ENCODE results near the gene TANK.

- TF ChIP-seq CTCF (IDR thresholded peaks at IDR 0.05; ENCODE audit: poor library complexity) (no peak), EZH2phosphoT487 (IDR thresholded peaks at IDR 0.05; ENCODE audit: low read depth, severe bottlenecking, unreplicated experiment) (no peak), EZH2 (IDR thresholded peaks at IDR 0.05; ENCODE audit: borderline replicate concordance) (no peak)
Measured at GRCh38 chr2:161239326-161240109, 79.3 kb downstream of the TANK start.
